G401.6 (cell line): ENCODE results near the gene FAM210B.
"Not testable (repeated sequence)": the region's sequence is repeated elsewhere in the genome, so short reads cannot be mapped to it uniquely, and the experiment has no call there.

Source experiments
- FAIRE-seq: peaks from 2 replicates; lab custom pipeline; 2012; peaks lifted over from hg19 to GRCh38; lab: Jason Lieb, UNC

Gene FAM210B

DNA sequence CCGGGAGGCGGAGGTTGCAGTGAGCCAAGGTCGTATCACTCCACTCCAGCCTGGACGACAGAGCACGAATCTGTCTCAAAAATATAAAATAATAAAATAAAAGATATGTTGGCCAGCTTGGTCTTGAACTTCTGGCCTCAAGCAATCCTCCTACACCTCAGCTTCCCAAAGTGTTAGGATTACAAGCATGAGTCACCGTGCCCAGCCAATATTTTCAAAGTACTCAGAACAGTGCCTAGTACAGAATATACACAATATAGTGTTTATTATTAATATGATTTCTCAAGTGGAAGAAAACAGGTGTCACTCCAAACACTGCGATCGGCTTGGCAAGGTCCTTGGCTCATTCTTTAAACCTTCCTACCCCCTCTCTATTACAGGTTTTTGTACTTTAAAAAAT, 3.1 kb downstream of the FAM210B start:
- FAIRE-seq: no peak

DNA sequence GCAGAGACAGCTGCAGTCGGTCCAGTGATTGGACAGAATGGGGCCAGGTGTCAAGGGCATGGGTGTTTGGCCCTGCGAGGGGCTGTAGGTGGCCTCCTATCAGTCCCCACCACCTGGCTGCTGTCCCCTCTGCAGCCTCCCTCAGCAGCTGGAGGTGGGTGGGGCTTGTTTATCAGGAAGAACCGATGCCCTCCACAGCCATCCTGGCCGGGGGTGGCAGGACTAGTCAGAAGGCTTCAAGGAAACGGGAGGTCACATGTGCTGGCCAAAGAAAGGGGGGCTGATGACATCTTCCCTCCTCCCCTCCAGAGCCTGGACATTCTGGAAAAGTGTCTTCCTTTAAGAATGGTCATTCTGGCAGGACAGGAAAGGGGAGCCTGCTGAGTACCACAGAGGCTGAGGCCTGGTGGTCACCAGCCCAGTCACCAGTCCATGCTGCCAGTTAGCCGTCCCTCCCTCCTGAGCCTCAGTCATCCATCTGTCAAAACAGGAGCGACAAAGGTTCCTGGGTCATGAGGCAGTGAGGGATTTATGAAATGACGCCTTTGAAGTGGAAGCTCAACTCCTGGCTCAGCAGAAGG, 4.1 kb downstream of the FAM210B start:
- no peak for FAIRE-seq

DNA sequence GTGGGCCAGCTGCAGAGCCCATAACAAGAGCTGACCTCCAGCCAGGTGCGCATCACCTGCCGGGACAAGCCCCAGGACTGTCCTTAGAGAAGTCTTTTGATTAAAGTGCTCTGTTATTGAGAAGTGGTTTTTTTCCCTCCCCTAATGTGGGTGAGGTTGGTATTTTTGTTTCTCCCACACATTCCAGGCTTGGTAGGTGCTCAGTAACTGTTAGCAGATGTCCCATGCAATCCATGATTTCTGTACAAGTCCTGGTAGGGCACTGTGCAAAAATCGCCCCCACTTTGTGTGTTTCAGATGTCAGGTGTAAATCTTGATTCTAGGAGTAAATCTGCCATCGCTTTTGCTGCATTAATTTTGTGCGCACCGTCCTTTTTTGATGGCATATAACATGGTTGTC, 4.7 kb downstream of the FAM210B start:
- FAIRE-seq: no peak

DNA sequence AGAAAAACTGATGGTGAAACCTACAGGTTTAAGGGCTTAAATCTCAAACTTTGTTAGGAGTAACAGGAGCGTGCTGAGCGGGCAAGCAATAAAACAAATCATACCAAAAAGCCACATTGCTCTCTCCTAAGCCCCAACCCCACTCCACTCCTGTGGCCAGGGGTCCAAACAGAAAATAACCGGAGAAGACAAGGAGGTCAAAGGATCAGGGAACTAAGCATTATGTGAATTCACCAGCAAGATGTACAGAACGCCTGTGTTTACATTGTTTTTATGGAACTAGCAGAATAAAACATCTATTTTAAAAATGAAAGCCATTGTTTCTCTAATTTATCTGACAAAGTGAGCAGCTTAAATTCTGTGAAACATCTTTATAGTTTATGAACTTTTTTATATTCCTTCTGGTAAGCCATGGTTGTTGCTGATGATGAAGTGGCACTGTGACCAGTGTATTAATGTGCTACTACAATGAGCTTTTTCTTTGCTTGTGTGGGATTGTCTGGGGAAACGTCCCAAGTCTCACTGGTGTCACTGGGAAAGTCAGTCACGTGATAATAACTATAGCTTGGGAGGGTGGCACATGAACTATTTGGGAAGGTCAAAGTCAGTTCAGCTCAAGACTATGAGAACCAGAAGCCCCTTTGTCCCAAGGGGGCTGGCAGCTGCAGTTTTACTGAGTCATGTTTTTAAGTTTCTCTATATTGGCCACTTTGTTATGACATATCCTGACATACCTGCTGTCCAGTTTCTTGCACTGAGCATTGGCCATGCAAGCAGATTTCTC, 9.8 kb downstream of the FAM210B start:
- FAIRE-seq: no peak

DNA sequence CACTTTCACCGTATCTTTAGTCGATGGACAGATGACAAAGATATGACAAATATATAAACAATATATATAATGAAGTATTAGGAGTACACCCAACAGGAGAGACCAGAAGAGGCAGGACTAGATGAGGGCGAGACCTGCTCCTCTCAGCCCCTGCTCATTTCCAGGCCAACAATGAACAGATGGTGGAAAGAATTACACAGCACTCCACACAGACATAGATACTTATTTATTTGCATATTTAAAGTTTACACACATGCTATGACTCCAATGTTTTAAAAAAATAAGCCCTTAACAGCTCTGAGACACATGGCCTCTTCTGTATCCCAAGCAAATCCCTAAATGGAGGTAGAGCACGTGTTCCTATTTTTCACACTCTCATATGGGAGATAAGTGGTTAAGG, 10.4 kb downstream of the FAM210B start:
- no peak for FAIRE-seq

DNA sequence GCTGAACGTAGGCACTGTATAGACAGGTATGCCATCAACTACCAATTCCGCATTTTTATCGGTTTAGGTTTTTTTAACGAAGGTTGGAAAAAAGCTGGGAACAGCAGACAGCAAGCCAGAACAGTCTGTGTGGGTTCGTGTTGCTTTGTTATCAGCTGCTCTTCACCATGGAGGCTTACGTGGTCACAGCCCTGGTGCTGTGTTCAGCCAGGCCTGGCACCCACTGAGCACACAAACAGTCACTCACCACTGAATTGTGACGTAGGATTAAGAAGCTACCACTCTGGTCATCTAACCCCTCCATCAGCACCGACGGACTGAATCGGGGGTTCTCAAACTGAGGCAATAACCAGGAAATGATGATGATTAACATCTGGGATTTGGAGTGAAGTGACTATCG, 13.2 kb downstream of the FAM210B start:
- FAIRE-seq: no peak

DNA sequence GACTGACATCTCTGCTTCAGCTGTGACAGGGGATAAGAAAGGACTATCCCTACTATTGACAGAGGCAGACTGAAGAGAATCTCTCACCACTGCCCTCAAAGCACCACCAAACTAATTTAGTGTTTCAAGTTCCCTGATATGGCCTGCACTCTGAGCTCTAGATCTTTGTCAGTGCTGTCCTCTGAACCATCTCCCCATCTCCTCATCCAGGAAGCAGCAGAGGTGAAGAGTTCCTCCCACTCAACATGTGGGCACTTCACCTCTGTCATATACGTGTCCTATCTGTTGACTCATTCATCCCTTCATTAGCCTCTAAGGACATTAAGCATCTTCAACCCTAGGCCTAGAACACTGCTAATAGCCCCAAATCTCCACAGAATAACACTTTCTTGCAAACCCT, 14.1 kb downstream of the FAM210B start:
- no peak for FAIRE-seq

DNA sequence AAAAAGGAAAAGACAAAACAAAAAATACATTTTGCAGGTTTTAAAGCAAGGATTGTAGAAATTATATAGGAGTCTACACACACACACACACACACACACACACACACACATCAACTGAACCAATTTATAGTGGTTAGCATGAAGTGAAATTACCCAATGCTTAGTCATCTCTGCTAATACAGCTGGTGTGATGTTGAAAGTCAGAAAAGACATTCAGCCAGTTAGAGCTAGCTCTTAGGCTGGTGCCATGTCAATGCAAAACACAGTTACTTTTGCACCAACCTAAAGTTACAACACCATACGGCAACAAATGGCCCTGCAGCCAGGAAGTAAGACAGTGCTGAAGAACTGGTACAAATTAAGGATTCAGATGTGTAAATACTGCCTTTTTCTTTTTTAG, 15.2 kb downstream of the FAM210B start:
- FAIRE-seq: no peak

DNA sequence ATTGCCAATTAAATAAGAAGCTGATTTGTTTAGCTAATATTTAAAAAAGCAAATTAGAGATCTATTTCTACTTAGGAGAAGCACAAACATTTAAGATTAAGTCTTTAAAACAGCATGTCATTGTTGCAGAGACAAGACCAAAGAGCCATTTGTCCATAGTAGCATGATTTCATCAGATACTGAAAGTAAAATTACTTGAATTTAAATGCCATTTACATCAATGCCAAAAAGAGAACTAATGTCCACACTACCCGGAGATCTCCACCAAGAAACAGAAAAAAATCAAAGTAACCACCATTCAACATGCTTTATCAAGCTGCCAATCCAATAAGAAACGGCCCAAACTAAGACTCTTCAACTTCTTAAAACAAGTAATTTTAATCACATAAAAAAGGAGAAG, 17.6 kb downstream of the FAM210B start:
- FAIRE-seq: no peak

DNA sequence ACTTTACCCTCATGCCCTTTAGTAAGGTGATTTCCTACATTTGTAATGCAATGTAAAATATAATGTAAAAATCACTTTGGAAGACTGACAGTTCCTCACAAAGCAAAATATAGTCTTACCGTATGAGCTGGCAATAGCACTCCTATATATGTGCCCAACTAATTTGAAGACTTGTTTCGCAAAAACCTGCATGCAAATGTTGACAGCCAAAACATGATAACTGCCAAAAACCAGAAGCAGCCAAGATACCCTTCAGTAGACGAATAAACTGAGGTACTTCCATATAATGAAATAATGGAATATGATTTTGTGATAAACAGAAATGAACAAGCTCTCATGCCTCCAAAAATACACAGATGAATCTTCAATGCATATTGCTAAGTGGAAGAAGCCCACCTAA, 19.6 kb downstream of the FAM210B start:
- no peak for FAIRE-seq

DNA sequence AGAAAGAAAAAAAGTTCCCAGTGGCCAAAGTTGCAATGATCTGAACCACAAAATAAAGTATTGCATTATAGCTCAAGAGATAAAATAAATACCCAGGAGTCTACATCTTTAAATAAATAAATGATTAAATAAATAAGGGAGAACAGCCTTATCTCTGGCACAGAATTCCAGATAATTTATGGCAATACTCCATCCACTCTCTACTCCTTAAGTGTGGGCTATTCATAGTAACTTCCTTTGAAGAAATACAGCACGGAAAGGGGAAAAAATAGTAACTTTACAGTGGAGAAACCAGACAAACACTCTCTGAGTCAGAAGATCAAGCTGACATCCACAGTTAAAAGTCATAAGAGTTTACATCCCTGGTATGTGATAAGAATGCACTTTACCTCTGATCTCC, 21.6 kb downstream of the FAM210B start:
- FAIRE-seq: no peak

DNA sequence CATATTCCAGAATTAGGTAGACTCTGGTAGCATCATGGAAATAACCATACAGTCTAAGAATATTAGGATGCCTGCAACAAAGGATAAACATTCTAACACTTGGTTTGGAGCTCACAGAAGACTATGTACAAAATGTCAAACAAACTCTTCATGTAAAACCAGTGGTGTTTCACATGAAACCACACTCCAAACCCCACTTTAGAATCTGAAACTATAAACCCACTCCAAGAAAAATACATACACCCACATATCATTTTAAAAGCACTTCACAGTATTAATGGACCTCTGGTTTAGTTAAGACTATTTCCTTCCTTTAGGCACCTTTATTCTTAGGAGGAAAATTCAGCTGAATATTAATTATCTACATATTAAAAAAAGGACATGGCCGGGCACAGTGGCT, 22.7 kb downstream of the FAM210B start:
- no peak for FAIRE-seq

DNA sequence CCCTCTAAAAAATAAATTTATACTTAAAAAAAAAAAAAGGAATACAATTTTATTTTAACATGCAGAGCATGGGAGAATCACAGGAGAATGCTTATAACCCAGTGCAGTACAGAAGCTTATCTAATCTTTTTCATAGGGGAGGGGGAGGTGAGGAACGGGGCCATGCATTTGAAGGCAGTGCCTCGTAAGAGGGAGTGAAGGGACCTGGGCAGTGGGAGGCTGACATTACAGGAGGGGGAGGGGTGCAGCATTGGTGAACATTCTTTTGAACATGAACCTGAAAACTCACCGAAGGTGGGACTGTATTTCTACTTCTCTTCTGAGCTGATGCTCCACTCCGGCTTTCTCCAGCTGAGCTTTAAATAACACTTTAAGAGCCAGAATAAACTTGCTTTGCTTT, 23.9 kb downstream of the FAM210B start:
- FAIRE-seq: no peak

DNA sequence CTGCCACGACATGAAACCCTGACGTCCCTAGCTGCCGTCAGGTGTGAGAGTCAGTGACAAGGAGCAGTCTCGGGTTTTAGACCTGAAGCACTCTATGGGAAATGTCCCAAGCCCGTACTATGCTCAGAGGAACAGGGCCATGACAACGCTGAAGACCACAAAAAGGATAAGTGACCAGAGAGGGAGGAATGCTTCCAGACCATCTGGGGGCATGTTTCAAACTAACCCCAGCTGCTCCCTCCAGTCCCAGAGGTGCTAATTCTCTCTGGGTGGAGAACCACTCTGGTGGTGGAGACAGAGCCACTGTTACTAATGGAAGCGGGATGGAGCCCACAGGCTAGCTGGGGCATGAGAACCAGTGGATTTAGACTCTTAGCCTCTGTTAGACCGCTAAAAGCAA, 24.6 kb downstream of the FAM210B start:
- FAIRE-seq: no peak

DNA sequence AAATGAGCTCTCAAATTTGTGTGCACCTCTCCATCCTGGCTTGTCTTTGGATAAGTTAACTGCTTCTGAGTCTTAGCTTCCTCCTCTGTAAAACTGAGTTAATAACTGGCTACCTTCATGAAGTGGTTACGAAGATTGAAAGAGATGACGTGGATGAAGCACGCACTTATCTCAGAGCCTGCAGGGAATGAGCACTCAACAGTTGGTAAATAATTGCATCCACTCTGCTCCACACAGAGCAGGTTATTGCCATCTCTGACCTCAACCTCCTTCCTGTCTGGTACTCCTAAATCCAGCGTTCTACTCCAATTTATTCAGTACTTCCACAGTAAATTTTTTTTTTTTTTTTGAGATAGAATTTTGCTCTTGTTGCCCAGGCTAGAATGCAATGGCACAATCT, 26.4 kb downstream of the FAM210B start:
- no peak for FAIRE-seq

DNA sequence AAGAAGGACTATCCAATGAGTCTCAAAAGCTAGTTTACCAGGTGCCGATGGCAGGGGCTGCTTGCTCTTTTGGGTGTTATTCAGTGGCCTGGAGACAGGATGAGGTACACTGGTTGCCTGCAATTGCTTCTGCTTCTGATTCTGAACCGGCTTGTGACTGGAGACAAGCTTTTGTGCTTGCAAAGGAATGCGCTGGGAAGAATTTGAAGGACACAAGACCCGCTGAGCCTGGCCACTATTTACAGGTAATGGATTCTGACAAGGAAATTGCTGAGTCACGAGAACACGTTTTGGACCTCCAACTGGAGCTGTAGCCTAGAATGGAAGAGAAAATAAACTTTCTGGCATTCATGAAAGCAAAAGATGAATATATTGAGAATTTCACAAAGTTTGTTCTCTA, 27.4 kb downstream of the FAM210B start:
- no peak for FAIRE-seq

DNA sequence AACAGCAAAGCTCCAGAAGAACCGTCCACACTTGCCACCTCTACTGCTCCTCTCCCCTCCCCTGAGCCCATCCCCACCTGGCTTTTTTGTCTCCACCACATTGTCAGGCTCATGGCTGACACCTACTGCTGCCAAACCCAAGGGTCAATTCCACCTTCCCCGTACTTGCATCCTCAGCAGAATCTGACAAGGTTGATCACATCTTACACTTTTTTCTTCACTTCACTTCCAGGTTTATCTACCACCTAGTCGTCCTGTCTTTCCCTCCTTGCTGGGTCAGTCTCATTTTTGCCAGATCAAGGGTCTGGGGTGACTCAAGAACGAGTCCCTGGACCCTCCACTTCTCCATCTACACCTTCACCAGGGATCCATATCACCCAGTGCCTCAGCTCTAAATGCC, 30.1 kb downstream of the FAM210B start:
- no peak for FAIRE-seq

DNA sequence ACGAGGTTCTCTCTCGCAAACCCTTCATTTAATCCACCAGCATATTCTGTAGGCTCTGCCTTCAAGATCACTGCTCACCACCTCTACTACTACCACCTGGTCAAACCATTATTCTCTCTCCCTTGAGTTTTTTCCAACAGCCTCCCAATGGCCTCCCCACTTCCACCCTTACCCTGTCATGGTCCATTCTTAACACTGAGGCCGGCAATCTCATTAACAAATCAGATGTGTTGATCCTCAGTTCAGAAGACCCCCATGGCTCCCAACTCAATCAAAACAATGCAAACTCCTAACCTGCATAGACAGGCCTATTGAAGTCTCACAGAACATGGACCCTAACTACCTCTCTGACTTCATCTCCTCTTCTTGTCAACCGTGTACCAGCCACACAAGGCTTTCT, 31.0 kb downstream of the FAM210B start:
- FAIRE-seq: no peak

DNA sequence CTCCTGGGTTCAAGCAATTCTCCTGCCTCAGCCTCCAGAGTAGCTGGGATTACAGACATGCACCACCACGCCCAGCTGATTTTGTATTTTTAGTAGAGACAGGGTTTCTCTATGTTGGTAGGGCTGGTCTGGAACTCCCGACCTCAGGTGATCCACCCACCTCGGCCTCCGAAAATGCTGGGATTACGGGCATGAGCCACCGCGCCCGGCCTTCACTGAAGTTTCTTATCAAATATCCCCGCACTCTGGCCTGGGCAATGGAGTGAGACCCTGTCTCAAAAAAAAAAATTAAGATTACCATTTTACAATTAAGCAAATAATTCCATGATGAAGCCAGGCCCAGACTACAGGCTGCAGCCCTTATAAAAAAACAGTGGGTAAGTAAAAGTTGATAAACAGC, 31.6 kb downstream of the FAM210B start:
- not testable (repeated sequence) for FAIRE-seq

DNA sequence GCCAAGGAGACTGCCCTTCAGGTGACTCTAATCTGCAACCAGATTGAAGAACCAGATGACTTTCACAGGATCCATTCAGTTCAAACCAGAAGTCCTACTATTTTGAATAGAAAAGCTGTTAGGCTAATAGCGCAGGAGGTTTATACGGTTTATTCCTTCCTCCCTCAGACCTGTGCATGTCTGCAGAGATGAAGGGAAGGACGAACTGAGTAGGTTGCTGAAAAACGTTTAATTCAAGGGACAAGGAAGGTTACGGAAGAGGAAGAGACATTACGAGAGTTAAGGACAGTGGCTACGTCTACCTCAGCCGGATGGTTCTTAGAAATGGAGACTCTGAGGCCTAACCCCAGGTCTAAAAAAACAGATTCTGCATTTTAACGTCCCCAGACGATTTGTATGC, 32.3 kb downstream of the FAM210B start:
- no peak for FAIRE-seq

DNA sequence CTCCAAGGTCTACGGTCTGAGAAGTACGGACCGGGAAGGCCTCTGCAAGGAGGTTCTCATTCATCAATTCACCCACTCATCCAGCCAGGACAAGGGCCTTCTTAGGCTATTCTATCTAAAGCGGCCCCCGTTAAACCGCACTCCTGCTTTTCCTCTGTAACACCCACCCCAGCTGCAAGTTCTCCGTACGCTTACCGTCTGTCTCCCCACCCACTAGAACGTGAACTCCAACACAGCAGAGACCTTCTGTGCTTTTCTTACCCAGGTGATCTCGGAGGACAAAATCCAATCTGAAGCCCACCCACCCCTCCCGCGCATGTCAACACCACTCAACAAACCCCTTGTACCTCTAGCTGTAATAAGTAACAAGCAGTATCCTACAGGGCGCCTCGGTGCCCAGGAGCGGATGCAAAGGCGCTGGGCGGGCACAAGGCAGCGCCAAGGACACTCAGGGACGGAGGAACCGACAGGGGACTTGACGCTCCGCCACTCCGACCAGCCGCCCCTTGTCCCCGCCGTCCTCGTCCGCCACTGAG, 32.9 kb downstream of the FAM210B start:
- no peak for FAIRE-seq

DNA sequence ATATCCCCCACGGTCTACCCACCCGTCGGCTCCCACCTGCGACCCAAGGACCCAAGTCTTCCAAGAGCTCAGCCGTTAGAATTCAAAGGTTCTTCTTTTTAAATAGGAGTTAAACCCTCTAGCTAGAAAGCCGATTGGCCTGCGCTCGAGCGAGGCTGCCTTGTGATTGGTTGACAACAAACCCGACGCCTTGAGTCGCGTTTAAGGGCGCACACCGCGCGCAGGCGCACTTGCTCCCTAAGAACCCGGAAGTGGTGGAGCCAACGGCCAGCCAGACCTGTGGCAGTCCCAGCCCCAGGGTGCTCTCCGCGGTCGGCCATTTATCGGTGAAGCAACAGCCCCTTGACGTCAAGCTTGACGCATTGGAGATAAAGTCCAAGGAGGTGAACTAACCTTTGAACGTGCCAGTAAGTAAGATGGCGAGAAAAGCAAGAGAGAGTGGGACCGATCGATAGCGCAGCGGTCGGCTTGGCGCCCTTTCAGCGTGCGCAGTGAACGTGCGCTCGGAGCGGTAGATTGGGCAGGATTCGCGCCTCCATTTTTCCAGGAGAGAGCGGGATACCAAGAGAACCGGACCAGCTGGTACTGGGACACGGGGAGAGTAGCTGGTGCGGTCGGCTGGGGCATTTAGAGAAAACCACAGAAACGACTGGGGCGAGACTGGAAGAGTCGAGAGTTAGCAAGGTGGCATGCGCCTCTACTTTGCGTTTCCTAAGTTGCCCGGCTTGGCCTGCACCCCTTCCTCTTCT, 33.5 kb downstream of the FAM210B start, which contains the start of the genes AURKA and CSTF1:
AURKA (minus strand) TSS at position 84 of the 749 bp plus-strand sequence. CDS start 4,018 bp downstream, outside the sequence.
CSTF1 (plus strand) TSS at position 514 of the 749 bp plus-strand sequence. CDS start 2,908 bp downstream, outside the sequence.
- FAIRE-seq: peak; percentile 97

DNA sequence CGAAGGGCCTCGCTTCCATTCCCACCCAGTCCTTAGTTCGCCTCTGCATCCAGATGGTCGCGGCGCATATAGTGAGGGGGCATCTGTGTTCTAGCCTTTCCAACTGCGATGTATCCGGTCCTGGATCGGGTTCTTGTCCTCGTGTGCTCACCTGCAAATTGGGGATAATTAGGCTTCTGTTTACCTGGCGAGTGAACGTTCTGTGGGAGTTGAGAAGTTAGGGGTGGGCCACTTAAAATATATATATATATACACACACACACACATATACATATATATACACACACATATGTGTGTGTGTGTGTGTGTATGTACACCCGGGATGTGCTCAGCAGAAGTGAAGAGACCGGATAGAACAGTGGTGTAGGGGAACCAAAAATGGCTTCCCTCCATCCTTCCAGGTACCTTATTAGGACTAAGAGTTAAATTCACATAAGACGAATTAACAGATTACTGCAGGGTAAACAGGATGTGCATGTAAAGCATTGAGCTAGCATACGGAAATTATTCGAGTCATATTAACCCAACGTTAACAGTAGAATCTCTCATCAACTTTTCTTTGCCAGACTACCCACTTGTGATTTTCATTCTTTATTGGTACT, 34.2 kb downstream of the FAM210B start:
- no peak for FAIRE-seq
